DND-41 (cell line): Measurements from ENCODE around the gene SETD3.

ENCODE experiments used
- CTCF ChIP-seq: IDR thresholded peaks from 2 replicates; pipeline ENCODE4 v1.5.1; 2012; ENCODE audit warnings: borderline replicate concordance, low read length, moderate library complexity, mild to moderate bottlenecking; ENCODE audit not compliant: poor library complexity, severe bottlenecking; ENCODE audit errors: extremely low read depth
- EZH2 ChIP-seq: IDR thresholded peaks from 3 replicates; pipeline ENCODE4 v1.6.1; 2012; ENCODE audit warnings: borderline replicate concordance, low read depth, mild to moderate bottlenecking, moderate library complexity, low read length, inconsistent platforms; ENCODE audit not compliant: severe bottlenecking

GRCh38 chr14:99413911-99414310, 66.7 kb downstream of the SETD3 start:
- TF ChIP-seq CTCF (no peak), EZH2 (no peak)
